ENCODE measurements around the gene CCT2. TPM values are rescaled to one million over a fixed set of nuclear protein-coding genes. Genes with fewer than 3 reads are reported as not detected.

Gene CCT2
- total RNA-seq, 1 donor from 2014 or later, result 77.3 TPM

GRCh38 chr12:69570545-69571399 lies 14.5 kb upstream of the CCT2 start:
- Histone ChIP-seq H3K27me3 (no peaks in the 10 kb centered on the region), H3K4me3 (no peak overlapping the region), H3K4me1 (no peaks in the 10 kb centered on the region), H3K9me3 (no peaks in the 10 kb centered on the region), H3K36me3 (peaks cover 0 to 42% of the 10 kb centered on the region in 2 donors), H3K27ac (no peak overlapping the region)
- DNase-seq (ENCODE audit: extremely low spot score in 2 of 2), result no peak
- TF ChIP-seq POLR2A (IDR thresholded peaks at IDR 0.05) (no peak), CTCF (IDR thresholded peaks at IDR 0.05) (peak; percentile 40 to 81 (median 58))
- intact Hi-C loops (cut with DNase I), result loop anchor here (10.0 kb wide), 1 partner anchor 156 kb away; no protein-coding TSS in a partner anchor

- Histone ChIP-seq H3K36me3 (peaks cover 0 to 34% of the 10 kb centered on the region in 2 donors), H3K4me1 (no peaks in the 10 kb centered on the region), H3K4me3 (no peak overlapping the region), H3K27me3 (no peaks in the 10 kb centered on the region), H3K27ac (no peak overlapping the region), H3K9me3 (no peaks in the 10 kb centered on the region)
- intact Hi-C loops (cut with DNase I), result loop anchor here (10.0 kb wide), 1 partner anchor 161 kb away; no protein-coding TSS in a partner anchor
- DNase-seq (ENCODE audit: extremely low spot score in 2 of 2), result no peak
- no peak for TF ChIP-seq POLR2A (IDR thresholded peaks at IDR 0.05)
- no peak for TF ChIP-seq CTCF (IDR thresholded peaks at IDR 0.05)
These were observed 9.9 kb upstream of the CCT2 start for GRCh38 chr12:69575346-69575745.

- H3K27me3 ChIP-seq, result no peaks in the 10 kb centered on the region
- H3K4me3 ChIP-seq, result no peak overlapping the region
- no peaks in the 10 kb centered on the region for H3K4me1 ChIP-seq
- H3K27ac ChIP-seq, result no peak overlapping the region
- TF ChIP-seq POLR2AphosphoS5 (IDR thresholded peaks at IDR 0.05; ENCODE audit: insufficient read depth in 1 of 2, low read depth in 1 of 2) (no peak), CTCF (IDR thresholded peaks at IDR 0.05) (no peak), POLR2A (IDR thresholded peaks at IDR 0.05) (no peak)
- intact Hi-C loops (cut with DNase I), result loop anchor here (10.0 kb wide), 1 partner anchor 163 kb away; no protein-coding TSS in a partner anchor
- H3K9me3 ChIP-seq, result no peaks in the 10 kb centered on the region
- DNase-seq (ENCODE audit: extremely low spot score in 2 of 2), result no peak
- peaks cover 0 to 16% of the 10 kb centered on the region in 2 donors for H3K36me3 ChIP-seq
These were observed 7.0 kb upstream of the CCT2 start for GRCh38 chr12:69578283-69578682.

- intact Hi-C loops (cut with DNase I), result loop anchor here (10.0 kb wide), 1 partner anchor 164 kb away; no protein-coding TSS in a partner anchor
- DNase-seq (ENCODE audit: extremely low spot score in 2 of 2), result no peak
- Histone ChIP-seq H3K9me3 (no peaks in the 10 kb centered on the region), H3K27ac (no peak overlapping the region), H3K27me3 (no peaks in the 10 kb centered on the region), H3K4me3 (no peak overlapping the region), H3K36me3 (peaks cover 0 to 12% of the 10 kb centered on the region in 2 donors), H3K4me1 (no peaks in the 10 kb centered on the region)
- TF ChIP-seq POLR2AphosphoS5 (IDR thresholded peaks at IDR 0.05; ENCODE audit: insufficient read depth in 1 of 2, low read depth in 1 of 2) (no peak), CTCF (IDR thresholded peaks at IDR 0.05) (no peak), POLR2A (IDR thresholded peaks at IDR 0.05) (no peak)
These were observed 6.2 kb upstream of the CCT2 start for GRCh38 chr12:69579029-69579428.

GRCh38 chr12:69580074-69580473 lies 5.2 kb upstream of the CCT2 start:
- H3K4me1 ChIP-seq, result no peaks in the 10 kb centered on the region
- DNase-seq (ENCODE audit: extremely low spot score in 2 of 2), result no peak
- H3K36me3 ChIP-seq, result peaks cover 0 to 2% of the 10 kb centered on the region in 2 donors
- no peak overlapping the region for H3K27ac ChIP-seq
- H3K27me3 ChIP-seq, result no peaks in the 10 kb centered on the region
- no peaks in the 10 kb centered on the region for H3K9me3 ChIP-seq
- intact Hi-C loops (cut with DNase I), result no loop called here
- TF ChIP-seq POLR2A (IDR thresholded peaks at IDR 0.05) (no peak), POLR2AphosphoS5 (IDR thresholded peaks at IDR 0.05; ENCODE audit: insufficient read depth in 1 of 2, low read depth in 1 of 2) (no peak), CTCF (IDR thresholded peaks at IDR 0.05) (no peak)
- H3K4me3 ChIP-seq, result no peak overlapping the region
